ENCODE results near the gene STAU1.

GRCh38 chr20:49091762-49092161 lies 96.4 kb downstream of the STAU1 start:
- TF ChIP-seq CTCF (IDR thresholded peaks at IDR 0.05 in 4 of 5, conservative IDR thresholded peaks at IDR 0.05 in 1 of 5) (no peak), POLR2A (IDR thresholded peaks at IDR 0.05) (no peak)

All from gastrocnemius medialis (tissue), 4 donors.